DND-41 (cell line): Measurements from ENCODE around the gene C12orf50.

Source experiments
- CTCF ChIP-seq: IDR thresholded peaks from 2 replicates; pipeline ENCODE4 v1.5.1; 2012; ENCODE audit warnings: borderline replicate concordance, low read length, moderate library complexity, mild to moderate bottlenecking; ENCODE audit not compliant: poor library complexity, severe bottlenecking; ENCODE audit errors: extremely low read depth
- EZH2 ChIP-seq: IDR thresholded peaks from 3 replicates; pipeline ENCODE4 v1.6.1; 2012; ENCODE audit warnings: borderline replicate concordance, low read depth, mild to moderate bottlenecking, moderate library complexity, low read length, inconsistent platforms; ENCODE audit not compliant: severe bottlenecking

DNA sequence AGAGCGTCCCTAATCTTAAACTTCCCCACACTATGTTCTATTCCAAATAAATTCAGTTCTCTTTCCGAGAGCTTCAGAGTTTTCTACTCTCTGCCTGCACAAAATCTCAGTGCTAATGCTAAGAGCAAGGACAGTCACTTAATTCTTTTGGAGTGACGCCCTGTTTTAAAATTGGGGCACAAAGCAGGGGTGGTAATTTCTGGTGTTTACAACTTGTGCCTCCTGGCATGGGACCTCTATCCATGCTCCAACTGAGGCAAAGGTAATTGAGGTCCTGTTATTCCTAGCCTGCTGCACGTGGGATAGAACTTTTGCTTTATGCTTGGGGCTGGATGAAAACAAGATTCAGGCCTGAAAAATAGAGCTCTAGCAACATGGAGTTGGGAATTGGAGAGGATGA, 22.9 kb downstream of the C12orf50 start:
- TF ChIP-seq EZH2 (no peak), CTCF (no peak)
